Measurements from ENCODE around the gene SMG6. TPM values are rescaled to one million over a fixed set of nuclear protein-coding genes. Genes with fewer than 3 reads are reported as not detected.

Gene SMG6
- total RNA-seq, 1 experiment from 2014 or later: 33.8 TPM

DNA sequence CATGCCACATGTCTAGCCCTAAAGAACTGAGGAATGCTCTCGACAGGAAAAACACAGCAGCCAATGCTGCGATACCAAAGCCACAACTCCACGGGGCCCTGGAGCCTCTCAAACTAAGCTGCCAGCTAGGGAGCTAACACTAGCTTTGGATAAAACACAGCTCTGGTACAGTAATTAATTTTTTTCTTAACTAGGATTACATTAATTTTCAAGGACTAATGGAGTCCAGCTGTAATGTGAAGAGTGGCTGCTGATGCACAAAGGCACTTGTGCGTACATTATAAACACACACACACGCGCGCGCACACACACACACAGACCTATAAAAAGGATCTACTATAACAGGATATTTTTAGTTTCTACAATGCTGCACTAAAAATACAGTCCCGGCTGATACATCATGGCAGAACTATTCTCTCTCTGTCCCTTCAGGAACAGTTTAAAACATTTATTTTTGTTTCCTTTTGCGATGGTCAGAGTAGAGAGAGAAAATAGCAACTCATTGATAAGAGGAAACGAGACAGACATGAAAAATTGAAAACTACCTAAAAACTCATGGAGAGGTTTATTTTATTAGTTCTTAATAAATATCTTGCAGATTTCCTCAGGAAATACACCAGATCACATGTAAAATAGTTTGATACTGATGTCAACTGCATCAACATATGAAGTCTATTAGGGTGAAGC is 88.5 kb downstream of the SMG6 start:
- Histone ChIP-seq H3K4me3 (ENCODE audit: low read depth, low read length) (no peak overlapping the region), H3K27me3 (replicated peaks; ENCODE audit: control insufficient read depth, insufficient read depth, low read length) (no peaks in the 10 kb centered on the region), H3K9me3 (no peaks in the 10 kb centered on the region), H3K36me3 (ENCODE audit: control insufficient read depth, insufficient read depth, low read length) (no peaks in the 10 kb centered on the region), H3K4me1 (no peaks in the 10 kb centered on the region)
- Mint-ChIP-seq H3K27ac (ENCODE audit: unreplicated experiment) (no peak overlapping the region), H3K9me3 (ENCODE audit: unreplicated experiment) (no peaks in the 10 kb centered on the region), H3K27me3 (ENCODE audit: insufficient read depth, unreplicated experiment) (no peaks in the 10 kb centered on the region), H3K4me1 (ENCODE audit: low read depth, unreplicated experiment) (peaks cover 5% of the 10 kb centered on the region), H3K36me3 (ENCODE audit: insufficient read depth, unreplicated experiment) (peaks cover 19% of the 10 kb centered on the region), H3K4me3 (ENCODE audit: unreplicated experiment) (no peak overlapping the region)
- CTCF ChIA-PET: no interaction called here
- DNase-seq: no peak
- POLR2A ChIA-PET: no interaction called here
- intact Hi-C loops (cut with micrococcal nuclease; ENCODE audit: unreplicated experiment): no loop called here
- no TSS peak for BruUV-seq (replicated peaks)
- TF ChIP-seq, protein P1, sequence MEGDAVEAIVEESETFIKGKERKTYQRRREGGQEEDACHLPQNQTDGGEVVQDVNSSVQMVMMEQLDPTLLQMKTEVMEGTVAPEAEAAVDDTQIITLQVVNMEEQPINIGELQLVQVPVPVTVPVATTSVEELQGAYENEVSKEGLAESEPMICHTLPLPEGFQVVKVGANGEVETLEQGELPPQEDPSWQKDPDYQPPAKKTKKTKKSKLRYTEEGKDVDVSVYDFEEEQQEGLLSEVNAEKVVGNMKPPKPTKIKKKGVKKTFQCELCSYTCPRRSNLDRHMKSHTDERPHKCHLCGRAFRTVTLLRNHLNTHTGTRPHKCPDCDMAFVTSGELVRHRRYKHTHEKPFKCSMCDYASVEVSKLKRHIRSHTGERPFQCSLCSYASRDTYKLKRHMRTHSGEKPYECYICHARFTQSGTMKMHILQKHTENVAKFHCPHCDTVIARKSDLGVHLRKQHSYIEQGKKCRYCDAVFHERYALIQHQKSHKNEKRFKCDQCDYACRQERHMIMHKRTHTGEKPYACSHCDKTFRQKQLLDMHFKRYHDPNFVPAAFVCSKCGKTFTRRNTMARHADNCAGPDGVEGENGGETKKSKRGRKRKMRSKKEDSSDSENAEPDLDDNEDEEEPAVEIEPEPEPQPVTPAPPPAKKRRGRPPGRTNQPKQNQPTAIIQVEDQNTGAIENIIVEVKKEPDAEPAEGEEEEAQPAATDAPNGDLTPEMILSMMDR (IDR thresholded peaks at IDR 0.05; ENCODE audit: insufficient read depth in 1 of 2, low read depth in 1 of 2, low read length in 1 of 2, severe bottlenecking in 1 of 2, unreplicated experiment in 1 of 2): no peak

DNA sequence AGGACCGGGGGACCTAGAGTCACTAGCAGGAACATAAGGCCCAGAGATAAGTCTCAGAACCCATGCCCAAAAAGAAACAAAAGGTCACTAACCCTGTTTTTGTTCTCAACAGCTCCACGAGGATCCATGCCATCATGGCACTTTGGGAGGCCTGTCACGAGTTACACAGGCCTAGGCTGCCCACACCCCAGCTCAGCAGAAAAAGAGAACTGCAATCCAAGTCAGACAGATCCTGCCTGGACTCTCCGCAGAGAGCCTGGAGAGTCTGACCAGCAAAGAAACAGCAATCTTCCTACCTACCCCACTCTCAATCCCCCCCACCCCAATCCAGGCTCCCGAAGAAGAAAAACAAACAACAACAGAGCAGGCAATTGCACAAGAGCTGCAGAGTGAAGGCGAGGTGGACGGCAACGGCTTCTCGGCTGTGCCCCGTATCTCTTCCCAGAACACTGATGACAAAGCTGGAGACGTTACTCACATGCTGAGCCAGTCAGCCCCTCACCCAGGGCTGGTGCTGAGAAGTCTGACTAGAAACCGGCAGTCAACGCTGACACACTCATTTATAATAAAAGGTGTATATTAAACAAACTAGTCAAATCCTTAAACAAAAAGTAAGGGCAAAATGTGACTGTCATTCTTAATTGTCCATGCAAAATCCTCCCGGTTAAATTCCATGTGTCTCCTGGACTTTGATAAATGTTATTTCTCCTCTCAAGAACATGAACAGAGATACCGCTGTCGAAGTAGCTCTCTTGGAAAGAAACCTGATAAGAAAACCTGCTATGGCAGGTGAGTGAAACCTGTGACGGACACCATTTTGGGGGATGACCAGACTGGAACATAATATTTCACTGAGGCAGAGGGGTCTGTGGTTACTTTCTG is 89.3 kb downstream of the SMG6 start:
- H3K27me3 Mint-ChIP-seq (ENCODE audit: insufficient read depth, unreplicated experiment): no peaks in the 10 kb centered on the region
- H3K4me1 Mint-ChIP-seq (ENCODE audit: low read depth, unreplicated experiment): peaks cover 5% of the 10 kb centered on the region
- POLR2A ChIA-PET: no interaction called here
- no peaks in the 10 kb centered on the region for H3K27me3 ChIP-seq (replicated peaks; ENCODE audit: control insufficient read depth, insufficient read depth, low read length)
- CTCF ChIA-PET: interaction anchor here (0.6 to 1.2 kb wide), 3 partner anchors 43 to 1324 kb away, joined by 3 to 6 read pairs (median 6); no protein-coding TSS in a partner anchor
- H3K9me3 Mint-ChIP-seq (ENCODE audit: unreplicated experiment): no peaks in the 10 kb centered on the region
- H3K4me3 Mint-ChIP-seq (ENCODE audit: unreplicated experiment): no peak overlapping the region
- TF ChIP-seq, protein P1 (IDR thresholded peaks at IDR 0.05; ENCODE audit: insufficient read depth in 1 of 2, low read depth in 1 of 2, low read length in 1 of 2, severe bottlenecking in 1 of 2, unreplicated experiment in 1 of 2): no peak
- no peaks in the 10 kb centered on the region for H3K9me3 ChIP-seq
- H3K27ac Mint-ChIP-seq (ENCODE audit: unreplicated experiment): no peak overlapping the region
- H3K4me1 ChIP-seq: no peaks in the 10 kb centered on the region
- intact Hi-C loops (cut with micrococcal nuclease; ENCODE audit: unreplicated experiment): no loop called here
- H3K36me3 ChIP-seq (ENCODE audit: control insufficient read depth, insufficient read depth, low read length): no peaks in the 10 kb centered on the region
- no peak overlapping the region for H3K4me3 ChIP-seq (ENCODE audit: low read depth, low read length)
- DNase-seq: no peak
- BruUV-seq (replicated peaks): no TSS peak
- H3K36me3 Mint-ChIP-seq (ENCODE audit: insufficient read depth, unreplicated experiment): peaks cover 21% of the 10 kb centered on the region

DNA sequence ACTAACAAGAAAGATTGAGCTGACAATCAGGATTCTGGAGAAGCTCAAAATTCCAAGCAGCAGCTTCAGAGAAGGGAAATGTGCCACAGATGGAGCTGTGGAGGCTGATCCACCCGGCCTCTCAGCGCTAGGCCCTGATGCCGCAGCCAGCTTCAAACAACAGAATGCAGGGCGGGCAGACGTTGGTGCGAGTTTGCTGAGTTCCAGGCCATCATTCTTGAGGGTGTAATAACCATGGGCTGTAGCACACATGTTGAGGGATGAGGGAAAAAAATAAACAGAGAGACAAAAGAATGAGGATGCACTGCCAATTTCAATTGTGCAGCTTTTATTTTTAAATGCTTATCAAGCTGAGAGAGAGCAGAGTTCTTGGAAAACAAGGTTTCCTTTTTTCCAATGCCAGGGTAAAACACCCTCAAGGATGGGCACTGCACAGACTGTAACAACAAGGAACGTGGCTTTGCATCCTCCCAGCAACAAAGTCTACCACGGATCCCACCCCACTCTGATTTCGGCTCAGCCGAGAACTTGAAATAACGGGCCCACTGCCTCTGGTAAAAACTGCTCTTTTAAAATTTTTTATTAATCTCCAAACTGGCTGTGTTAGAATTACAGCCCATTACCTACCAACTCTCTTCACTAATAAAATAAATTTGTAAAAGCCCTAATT is 90.2 kb downstream of the SMG6 start:
- H3K4me3 Mint-ChIP-seq (ENCODE audit: unreplicated experiment): no peak overlapping the region
- POLR2A ChIA-PET: no interaction called here
- peaks cover 23% of the 10 kb centered on the region for H3K36me3 Mint-ChIP-seq (ENCODE audit: insufficient read depth, unreplicated experiment)
- no TSS peak for BruUV-seq (replicated peaks)
- Histone ChIP-seq H3K4me3 (ENCODE audit: low read depth, low read length) (no peak overlapping the region), H3K36me3 (ENCODE audit: control insufficient read depth, insufficient read depth, low read length) (no peaks in the 10 kb centered on the region), H3K4me1 (no peaks in the 10 kb centered on the region), H3K27me3 (replicated peaks; ENCODE audit: control insufficient read depth, insufficient read depth, low read length) (no peaks in the 10 kb centered on the region), H3K9me3 (no peaks in the 10 kb centered on the region)
- intact Hi-C loops (cut with micrococcal nuclease; ENCODE audit: unreplicated experiment): no loop called here
- no peaks in the 10 kb centered on the region for H3K27me3 Mint-ChIP-seq (ENCODE audit: insufficient read depth, unreplicated experiment)
- DNase-seq: no peak
- no peak overlapping the region for H3K27ac Mint-ChIP-seq (ENCODE audit: unreplicated experiment)
- CTCF ChIA-PET: interaction anchor here (1.2 kb wide), 1 partner anchor 159 kb away, joined by 3 read pairs; no protein-coding TSS in a partner anchor
- TF ChIP-seq, protein P1 (IDR thresholded peaks at IDR 0.05; ENCODE audit: insufficient read depth in 1 of 2, low read depth in 1 of 2, low read length in 1 of 2, severe bottlenecking in 1 of 2, unreplicated experiment in 1 of 2): no peak
- no peaks in the 10 kb centered on the region for H3K9me3 Mint-ChIP-seq (ENCODE audit: unreplicated experiment)
- peaks cover 5% of the 10 kb centered on the region for H3K4me1 Mint-ChIP-seq (ENCODE audit: low read depth, unreplicated experiment)
